Hepatocyte (in vitro differentiated cells): Measurements from ENCODE around the gene KRTDAP. TPM values are rescaled to one million over a fixed set of nuclear protein-coding genes. Genes with fewer than 3 reads are reported as not detected.
A peak's percentile ranks its signal among the peaks of the same experiment; 100 is the strongest.

Experiments used
- DNase-seq: peaks from one replicate; pipeline ENCODE4 v3.0.0-alpha.2; 2016; ENCODE audit warnings: low spot score
- H2AFZ ChIP-seq: fragments of 200-600 bp; sonication (generic); 2 replicates; pipeline ENCODE4 v1.6.0; 2016; ENCODE audit warnings: antibody characterized with exemption, mild to moderate bottlenecking
- H3K27ac ChIP-seq: fragments of 200-600 bp; sonication (generic); 2 replicates; pipeline ENCODE4 v1.5.1; 2016; ENCODE audit warnings: mild to moderate bottlenecking
- H3K27me3 ChIP-seq: fragments of 200-600 bp; sonication (generic); 2 replicates; pipeline ENCODE4 v1.6.1; 2016
- H3K36me3 ChIP-seq: fragments of 200-600 bp; sonication (generic); replicated peaks from 2 replicates; pipeline ENCODE4 v1.5.1; 2016; ENCODE audit warnings: low read depth; ENCODE audit not compliant: insufficient read depth
- H3K4me1 ChIP-seq: fragments of 200-600 bp; sonication (generic); 2 replicates; pipeline ENCODE4 v1.5.1; 2016; ENCODE audit warnings: mild to moderate bottlenecking, moderate library complexity; ENCODE audit not compliant: insufficient read depth
- H3K4me2 ChIP-seq: fragments of 200-600 bp; sonication (generic); 2 replicates; pipeline ENCODE4 v1.6.0; 2016
- H3K4me3 ChIP-seq: fragments of 200-600 bp; sonication (generic); 2 replicates; pipeline ENCODE4 v1.5.1; 2016; ENCODE audit warnings: mild to moderate bottlenecking
- H3K79me2 ChIP-seq: fragments of 200-600 bp; sonication (generic); 2 replicates; pipeline ENCODE4 v1.6.0; 2017; ENCODE audit warnings: mild to moderate bottlenecking
- H3K9me2 ChIP-seq: fragments of 200-600 bp; sonication (generic); replicated peaks from 2 replicates; pipeline ENCODE4 v1.6.0; 2017; ENCODE audit warnings: mild to moderate bottlenecking; ENCODE audit not compliant: insufficient read depth
- H3K9me3 ChIP-seq: fragments of 200-600 bp; sonication (generic); 2 replicates; pipeline ENCODE4 v1.5.1; 2016; ENCODE audit warnings: low read depth, mild to moderate bottlenecking
- H4K20me1 ChIP-seq: fragments of 200-600 bp; sonication (generic); 2 replicates; pipeline ENCODE4 v1.6.0; 2016; ENCODE audit warnings: mild to moderate bottlenecking; ENCODE audit not compliant: insufficient read depth, poor library complexity, severe bottlenecking
- CTCF ChIP-seq: fragments of 200-600 bp; sonication (generic); IDR thresholded peaks from 2 replicates; pipeline ENCODE4 v1.5.1; 2016; ENCODE audit warnings: antibody characterized with exemption, mild to moderate bottlenecking; ENCODE audit not compliant: poor library complexity
- EZH2 ChIP-seq: fragments of 200-600 bp; sonication (generic); IDR thresholded peaks from 2 replicates; pipeline ENCODE4 v1.6.1; 2016; ENCODE audit warnings: antibody characterized with exemption, mild to moderate bottlenecking, borderline replicate concordance
- EZH2phosphoT487 ChIP-seq: fragments of 200-600 bp; sonication (generic); IDR thresholded peaks from one replicate; pipeline ENCODE4 v1.6.1; 2018; ENCODE audit warnings: antibody characterized with exemption, mild to moderate bottlenecking, low read depth, moderate library complexity; ENCODE audit not compliant: unreplicated experiment, severe bottlenecking
- WGBS: methylation state at CpG from one replicate; pipeline ENCODE4 v1.1.6; 2016; ENCODE audit warnings: low lambda C conversion rate; ENCODE audit errors: missing lambda C conversion rate; 5-methylcytosine and 5-hydroxymethylcytosine counted together
- polyA plus RNA-seq: library from polyadenylated mRNA; unstranded; fragments of >200 nt; fragmentation: Nextera tagmentation; extraction: Ambion mirVana; gene quantifications from 2 replicates; pipeline ENCODE4 v1.2.1, GENCODE V29; 2016
- total RNA-seq: library from RNA; depleted of rRNA; stranded (reverse); fragments of >200 nt; gene quantifications from 2 replicates; pipeline ENCODE4 v1.2.3, GENCODE V29; 2014

KRTDAP gene
- total and polyA plus RNA-seq, 2 experiments from 2014 or later: 0.97 to 1.6 TPM

DNA sequence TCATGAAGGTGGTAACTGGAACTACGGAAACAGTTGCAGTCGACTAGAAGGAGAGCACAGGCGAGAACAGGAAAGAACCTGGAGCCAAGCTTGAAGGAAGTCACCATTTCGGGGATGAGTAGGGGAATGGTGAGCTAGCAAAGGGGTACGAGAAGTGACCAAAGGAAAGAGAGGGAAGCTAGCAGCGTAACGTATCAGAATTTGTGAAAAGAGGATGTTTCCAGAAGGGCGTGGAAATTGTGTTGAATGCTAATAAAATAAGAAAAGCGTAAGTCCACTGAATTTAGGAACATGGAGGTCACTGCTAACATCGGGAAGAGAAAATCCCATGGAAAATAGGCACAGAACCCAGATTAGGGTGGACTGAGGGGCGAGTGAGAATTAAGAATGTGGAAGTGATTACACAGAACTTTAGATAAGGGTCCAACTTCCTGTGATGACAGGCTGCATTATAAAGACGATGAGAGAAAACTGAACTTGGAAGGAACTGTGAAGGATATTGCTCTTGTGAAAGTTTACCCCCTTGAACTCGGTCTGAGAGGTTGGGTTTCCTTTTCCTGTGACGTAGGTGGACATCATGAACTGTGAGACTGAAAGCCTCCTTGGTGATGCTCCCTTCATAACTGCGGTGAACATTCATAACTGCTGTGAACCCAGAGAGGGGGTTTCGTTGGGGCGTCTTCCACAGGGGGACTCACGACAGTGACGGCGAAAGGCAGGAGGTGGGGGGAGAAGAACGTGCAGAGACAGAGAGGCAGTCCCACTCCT lies 44.3 kb downstream of the KRTDAP start:
- Histone ChIP-seq H3K79me2 (no peaks in the 10 kb centered on the region), H3K27ac (no peak overlapping the region), H4K20me1 (no peaks in the 10 kb centered on the region), H3K9me2 (no peaks in the 10 kb centered on the region), H2AFZ (no peak overlapping the region), H3K36me3 (no peaks in the 10 kb centered on the region), H3K4me3 (no peak overlapping the region), H3K4me2 (no peak overlapping the region), H3K27me3 (no peaks in the 10 kb centered on the region), H3K9me3 (no peaks in the 10 kb centered on the region), H3K4me1 (no peaks in the 10 kb centered on the region)
- 83% methylated on average over 21 of the region's 21 CpGs for WGBS
- TF ChIP-seq EZH2 (no peak), EZH2phosphoT487 (no peak), CTCF (no peak)
- no peak for DNase-seq

DNA sequence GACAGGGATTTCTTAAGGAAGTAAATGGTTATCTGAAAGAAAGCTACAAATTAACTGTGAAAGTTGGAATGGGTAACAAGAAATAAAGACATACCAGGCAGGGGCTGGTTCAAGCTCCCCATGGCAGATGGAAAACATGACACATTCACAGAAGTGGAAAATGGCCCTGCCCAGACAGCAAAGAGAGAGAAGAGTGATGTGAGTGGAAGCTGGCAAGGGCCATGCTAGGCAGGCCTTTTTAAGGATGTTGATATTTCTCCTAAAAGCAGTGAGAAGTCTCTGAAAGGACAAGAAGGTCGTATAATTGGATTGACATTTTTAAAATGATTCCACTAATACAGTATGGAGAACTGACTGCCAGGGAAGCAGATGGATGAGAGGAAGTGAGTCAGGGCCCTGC lies 45.5 kb downstream of the KRTDAP start:
- H2AFZ ChIP-seq: no peak overlapping the region
- H3K27me3 ChIP-seq: no peaks in the 10 kb centered on the region
- 87% methylated on average over 1 of the region's 1 CpG for WGBS
- no peaks in the 10 kb centered on the region for H3K4me1 ChIP-seq
- no peak for DNase-seq
- no peaks in the 10 kb centered on the region for H3K9me3 ChIP-seq
- no peaks in the 10 kb centered on the region for H3K9me2 ChIP-seq
- no peak for TF ChIP-seq CTCF
- no peak for TF ChIP-seq EZH2
- no peak for TF ChIP-seq EZH2phosphoT487
- H3K4me2 ChIP-seq: no peak overlapping the region
- H3K4me3 ChIP-seq: no peak overlapping the region
- no peaks in the 10 kb centered on the region for H3K79me2 ChIP-seq
- no peaks in the 10 kb centered on the region for H3K36me3 ChIP-seq
- no peaks in the 10 kb centered on the region for H4K20me1 ChIP-seq
- H3K27ac ChIP-seq: no peak overlapping the region

DNA sequence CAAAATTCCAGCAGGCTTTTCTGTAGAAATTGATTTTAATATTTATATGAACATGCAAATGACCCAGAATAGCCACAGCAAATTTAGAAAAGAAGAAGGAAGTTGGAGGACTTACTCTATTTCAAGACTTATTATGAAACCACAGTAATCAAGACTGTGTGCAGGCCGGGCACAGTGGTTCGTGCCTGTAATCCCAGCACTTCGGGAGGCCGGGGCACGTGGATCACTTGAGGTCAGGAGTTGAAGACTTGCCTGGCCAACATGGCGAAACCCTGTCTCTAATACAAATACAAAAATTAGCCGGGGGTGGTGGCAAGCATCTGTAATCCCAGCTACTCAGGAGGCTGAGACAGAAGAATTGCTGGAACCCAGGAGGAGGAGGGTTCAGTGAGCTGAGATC lies 48.2 kb downstream of the KRTDAP start:
- no peaks in the 10 kb centered on the region for H4K20me1 ChIP-seq
- H3K36me3 ChIP-seq: no peaks in the 10 kb centered on the region
- H3K4me2 ChIP-seq: no peak overlapping the region
- no peak overlapping the region for H2AFZ ChIP-seq
- no peak overlapping the region for H3K4me3 ChIP-seq
- H3K4me1 ChIP-seq: peaks cover 7% of the 10 kb centered on the region
- no peaks in the 10 kb centered on the region for H3K9me3 ChIP-seq
- H3K9me2 ChIP-seq: no peaks in the 10 kb centered on the region
- no peaks in the 10 kb centered on the region for H3K79me2 ChIP-seq
- 77% methylated on average over 7 of the region's 7 CpGs for WGBS
- peak overlapping the region; percentile 63 for H3K27ac ChIP-seq
- no peak for DNase-seq
- no peaks in the 10 kb centered on the region for H3K27me3 ChIP-seq
- no peak for TF ChIP-seq CTCF
